Uterus (tissue), 4 donors: ENCODE results near the gene TRAF3. TPM values are rescaled to one million over a fixed set of nuclear protein-coding genes. Genes with fewer than 3 reads are reported as not detected.

Source experiments
- DNase-seq, 2 donors: peaks; one replicate each; pipeline ENCODE4 v3.0.0-alpha.2; 2019 to 2020
- H3K27ac ChIP-seq, 2 donors: fragments of 200-600 bp; sonication (generic); 1 replicate in 1 of 2; 2 replicates in 1 of 2; pipeline ENCODE4 v1.5.1; 2016 to 2018
- H3K27me3 ChIP-seq, 2 donors: fragments of 200-600 bp; sonication (generic); one replicate each; pipeline ENCODE4 v1.5.1; 2018 to 2019; ENCODE audit warnings: control low read depth in 1 of 2
- H3K36me3 ChIP-seq, 2 donors: fragments of 200-600 bp; sonication (generic); one replicate each; pipeline ENCODE4 v1.5.1; 2019; ENCODE audit warnings: control low read depth in 1 of 2
- H3K4me1 ChIP-seq, 2 donors: fragments of 200-600 bp; sonication (generic); one replicate each; pipeline ENCODE4 v1.5.1; 2018 to 2019; ENCODE audit warnings: control low read depth in 1 of 2
- H3K4me3 ChIP-seq, 2 donors: fragments of 200-600 bp; sonication (generic); 1 replicate in 1 of 2; 2 replicates in 1 of 2; pipeline ENCODE4 v1.5.1; 2018 to 2019; ENCODE audit warnings: mild to moderate bottlenecking in 1 of 2
- H3K9me3 ChIP-seq, 2 donors: fragments of 200-600 bp; sonication (generic); one replicate each; pipeline ENCODE4 v1.5.1; 2019; ENCODE audit warnings: control low read depth in 1 of 2
- CTCF ChIP-seq, 4 experiments: fragments of 200-600 bp in 2 of 4; fragments of 450-650 bp in 2 of 4; sonication (generic) in 2 of 4; IDR thresholded peaks; one replicate each; pipeline ENCODE4 v1.5.1; 2016 to 2019; ENCODE audit warnings: antibody characterized with exemption in 4 of 4, mild to moderate bottlenecking in 2 of 4, moderate library complexity in 1 of 4
- POLR2A ChIP-seq, 2 donors: fragments of 450-650 bp; IDR thresholded peaks; one replicate each; pipeline ENCODE4 v1.6.1; 2016; ENCODE audit warnings: antibody characterized with exemption in 2 of 2, mild to moderate bottlenecking in 1 of 2, moderate library complexity in 1 of 2
- intact Hi-C: fragments of 100-400 bp; cut with DNase I; formaldehyde crosslinking; loops from one replicate; pipeline ENCODE4 v1.15.1; 2023; ENCODE audit warnings: low total_unique reads
- total RNA-seq, 4 donors: library from RNA; depleted of rRNA in 3 of 4; stranded (reverse); fragments of >200 nt in 3 of 4; gene quantifications; one replicate each; pipeline versions ENCODE4 v1.1.0 to v1.2.4, GENCODE V29; 2014 to 2023
- donor health status: DM: yes; HTN: yes; CAD: no.

TRAF3 gene
- total RNA-seq, 4 donors from 2014 or later = 7.4 to 33.1 (median 22.1) TPM

- intact Hi-C loops = no loop called here
- Histone ChIP-seq H3K4me3 (no peak overlapping the region), H3K4me1 (no peaks in the 10 kb centered on the region), H3K36me3 (no peaks in the 10 kb centered on the region), H3K27ac (no peak overlapping the region), H3K9me3 (no peaks in the 10 kb centered on the region), H3K27me3 (no peaks in the 10 kb centered on the region)
- no peak for DNase-seq
- TF ChIP-seq CTCF (IDR thresholded peaks at IDR 0.05) = no peak
- no peak for TF ChIP-seq POLR2A (IDR thresholded peaks at IDR 0.05)
Measured at GRCh38 chr14:102951799-102952198, 174.6 kb downstream of the TRAF3 start.

- Histone ChIP-seq H3K36me3 (no peaks in the 10 kb centered on the region), H3K27ac (no peak overlapping the region), H3K4me3 (no peak overlapping the region), H3K9me3 (no peaks in the 10 kb centered on the region), H3K4me1 (no peaks in the 10 kb centered on the region), H3K27me3 (no peaks in the 10 kb centered on the region)
- no peak for TF ChIP-seq CTCF (IDR thresholded peaks at IDR 0.05)
- no peak for TF ChIP-seq POLR2A (IDR thresholded peaks at IDR 0.05)
- no peak for DNase-seq
- intact Hi-C loops = no loop called here
Measured at GRCh38 chr14:102952276-102952675, 175.0 kb downstream of the TRAF3 start.

- intact Hi-C loops = no loop called here
- Histone ChIP-seq H3K4me1 (no peaks in the 10 kb centered on the region), H3K27ac (no peak overlapping the region), H3K27me3 (no peaks in the 10 kb centered on the region), H3K9me3 (no peaks in the 10 kb centered on the region), H3K36me3 (no peaks in the 10 kb centered on the region), H3K4me3 (no peak overlapping the region)
- no peak for DNase-seq
- TF ChIP-seq POLR2A (IDR thresholded peaks at IDR 0.05) (no peak), CTCF (IDR thresholded peaks at IDR 0.05) (no peak)
Measured at GRCh38 chr14:102953100-102953499, 175.9 kb downstream of the TRAF3 start.

- TF ChIP-seq POLR2A (IDR thresholded peaks at IDR 0.05) (no peak), CTCF (IDR thresholded peaks at IDR 0.05) (no peak)
Measured at GRCh38 chr14:102954081-102954789, 177.0 kb downstream of the TRAF3 start.

GRCh38 chr14:102955636-102956408 lies 178.6 kb downstream of the TRAF3 start:
- H3K9me3 ChIP-seq = no peaks in the 10 kb centered on the region
- no peak for DNase-seq
- TF ChIP-seq CTCF (IDR thresholded peaks at IDR 0.05) (no peak), POLR2A (IDR thresholded peaks at IDR 0.05) (no peak)
- intact Hi-C loops = no loop called here
- peak overlapping the region in 1 of 2 donors; percentile 21 for H3K27ac ChIP-seq
- H3K36me3 ChIP-seq = no peaks in the 10 kb centered on the region
- no peaks in the 10 kb centered on the region for H3K4me1 ChIP-seq
- H3K27me3 ChIP-seq = no peaks in the 10 kb centered on the region
- H3K4me3 ChIP-seq = no peak overlapping the region

More at GRCh38 chr14:102954081-102954789, 177.0 kb downstream of the TRAF3 start:
- Histone ChIP-seq H3K4me1 (no peaks in the 10 kb centered on the region), H3K9me3 (no peaks in the 10 kb centered on the region), H3K27ac (no peak overlapping the region), H3K27me3 (no peaks in the 10 kb centered on the region), H3K36me3 (no peaks in the 10 kb centered on the region), H3K4me3 (no peak overlapping the region)
- no peak for DNase-seq
- intact Hi-C loops = no loop called here
